ENCODE measurements around the gene MAST4. TPM values are rescaled to one million over a fixed set of nuclear protein-coding genes. Genes with fewer than 3 reads are reported as not detected.

Gene MAST4
- total RNA-seq, 1 donor, result 12.7 TPM

DNA sequence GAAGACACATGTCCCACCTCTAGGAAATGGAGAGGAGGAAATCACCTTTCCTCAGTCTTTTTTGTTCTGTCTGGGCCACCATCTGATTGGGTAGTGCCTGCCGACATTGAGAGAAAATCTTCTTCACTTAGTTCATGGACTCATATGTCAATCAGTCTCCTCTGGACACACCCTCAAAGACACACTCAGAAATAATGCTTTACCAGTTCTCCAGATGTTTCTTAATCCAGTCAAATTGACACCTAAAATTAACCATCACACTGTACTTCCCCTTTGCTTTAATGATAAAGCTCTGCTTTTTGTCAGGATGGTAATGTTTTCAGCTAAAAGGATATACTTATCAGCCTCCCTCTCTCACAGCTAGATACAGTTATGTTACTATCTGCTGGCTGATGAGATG is 333.1 kb downstream of the MAST4 start:
- Histone ChIP-seq H3K4me2 (ENCODE audit: insufficient read depth, low read length) (no peak overlapping the region), H3K27ac (ENCODE audit: low read depth, low read length) (no peak overlapping the region), H2AFZ (ENCODE audit: low read length) (no peak overlapping the region), H3K27me3 (ENCODE audit: insufficient read depth, low read length) (no peaks in the 10 kb centered on the region), H3K4me3 (ENCODE audit: insufficient read depth, low read length) (no peak overlapping the region), H3K36me3 (ENCODE audit: insufficient read depth, low read length) (no peaks in the 10 kb centered on the region), H4K20me1 (ENCODE audit: insufficient read depth, low read length) (no peaks in the 10 kb centered on the region), H3K4me1 (ENCODE audit: insufficient read depth, low read length) (no peaks in the 10 kb centered on the region), H3K9me3 (ENCODE audit: low read depth, low read length) (no peaks in the 10 kb centered on the region), H3K79me2 (ENCODE audit: insufficient read depth, low read length) (no peaks in the 10 kb centered on the region)
- TF ChIP-seq, protein P1, sequence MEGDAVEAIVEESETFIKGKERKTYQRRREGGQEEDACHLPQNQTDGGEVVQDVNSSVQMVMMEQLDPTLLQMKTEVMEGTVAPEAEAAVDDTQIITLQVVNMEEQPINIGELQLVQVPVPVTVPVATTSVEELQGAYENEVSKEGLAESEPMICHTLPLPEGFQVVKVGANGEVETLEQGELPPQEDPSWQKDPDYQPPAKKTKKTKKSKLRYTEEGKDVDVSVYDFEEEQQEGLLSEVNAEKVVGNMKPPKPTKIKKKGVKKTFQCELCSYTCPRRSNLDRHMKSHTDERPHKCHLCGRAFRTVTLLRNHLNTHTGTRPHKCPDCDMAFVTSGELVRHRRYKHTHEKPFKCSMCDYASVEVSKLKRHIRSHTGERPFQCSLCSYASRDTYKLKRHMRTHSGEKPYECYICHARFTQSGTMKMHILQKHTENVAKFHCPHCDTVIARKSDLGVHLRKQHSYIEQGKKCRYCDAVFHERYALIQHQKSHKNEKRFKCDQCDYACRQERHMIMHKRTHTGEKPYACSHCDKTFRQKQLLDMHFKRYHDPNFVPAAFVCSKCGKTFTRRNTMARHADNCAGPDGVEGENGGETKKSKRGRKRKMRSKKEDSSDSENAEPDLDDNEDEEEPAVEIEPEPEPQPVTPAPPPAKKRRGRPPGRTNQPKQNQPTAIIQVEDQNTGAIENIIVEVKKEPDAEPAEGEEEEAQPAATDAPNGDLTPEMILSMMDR (IDR thresholded peaks at IDR 0.05; ENCODE audit: extremely low read depth, low read depth, low read length), result no peak
- no peak for DNase-seq (ENCODE audit: insufficient read length, low spot score, missing footprints)

DNA sequence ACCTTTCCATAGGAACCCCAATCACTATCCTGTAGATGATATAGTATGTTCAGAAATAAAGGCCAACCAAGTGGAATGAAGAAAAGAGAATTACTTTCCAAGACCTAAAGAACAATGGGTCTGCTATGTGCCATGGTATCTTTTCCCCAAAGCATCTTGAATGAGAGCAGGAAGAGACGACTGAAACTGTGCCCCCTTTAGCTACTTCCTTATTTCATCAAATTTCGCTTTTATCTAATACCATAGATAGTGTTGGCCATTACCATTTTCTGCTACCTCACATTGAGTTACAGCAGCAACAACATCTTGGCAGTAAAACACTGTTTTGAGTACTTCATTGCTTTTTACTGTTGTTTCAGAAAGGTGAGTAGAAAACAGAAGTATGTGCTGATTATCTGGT is 333.8 kb downstream of the MAST4 start:
- H3K4me2 ChIP-seq (ENCODE audit: insufficient read depth, low read length), result no peak overlapping the region
- H3K4me1 ChIP-seq (ENCODE audit: insufficient read depth, low read length), result no peaks in the 10 kb centered on the region
- no peaks in the 10 kb centered on the region for H3K9me3 ChIP-seq (ENCODE audit: low read depth, low read length)
- H4K20me1 ChIP-seq (ENCODE audit: insufficient read depth, low read length), result no peaks in the 10 kb centered on the region
- no peaks in the 10 kb centered on the region for H3K79me2 ChIP-seq (ENCODE audit: insufficient read depth, low read length)
- no peak for DNase-seq (ENCODE audit: insufficient read length, low spot score, missing footprints)
- no peak overlapping the region for H2AFZ ChIP-seq (ENCODE audit: low read length)
- TF ChIP-seq, protein P1 (IDR thresholded peaks at IDR 0.05; ENCODE audit: extremely low read depth, low read depth, low read length), result no peak
- no peak overlapping the region for H3K4me3 ChIP-seq (ENCODE audit: insufficient read depth, low read length)
- no peaks in the 10 kb centered on the region for H3K36me3 ChIP-seq (ENCODE audit: insufficient read depth, low read length)
- no peaks in the 10 kb centered on the region for H3K27me3 ChIP-seq (ENCODE audit: insufficient read depth, low read length)
- H3K27ac ChIP-seq (ENCODE audit: low read depth, low read length), result no peak overlapping the region

DNA sequence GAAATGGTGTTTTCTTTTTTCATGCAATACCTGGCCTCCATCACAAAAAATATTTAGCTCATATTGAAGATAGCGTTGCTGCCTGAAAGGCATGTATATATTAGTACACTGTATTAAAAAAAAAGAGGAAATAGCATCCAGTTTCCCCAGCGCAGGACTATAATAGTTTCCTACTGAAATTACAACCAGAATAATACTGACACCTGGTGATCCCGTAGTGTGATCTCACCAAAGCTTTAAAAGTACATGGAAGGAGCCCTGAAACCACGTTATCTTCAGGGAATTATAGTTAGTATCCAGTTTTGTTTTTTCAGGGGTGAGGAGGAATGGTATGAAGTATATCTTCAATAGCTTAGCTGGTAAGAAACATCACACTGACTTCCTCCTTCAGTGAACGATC is 335.5 kb downstream of the MAST4 start:
- Histone ChIP-seq H3K27me3 (ENCODE audit: insufficient read depth, low read length) (no peaks in the 10 kb centered on the region), H3K4me1 (ENCODE audit: insufficient read depth, low read length) (no peaks in the 10 kb centered on the region), H3K36me3 (ENCODE audit: insufficient read depth, low read length) (no peaks in the 10 kb centered on the region), H3K9me3 (ENCODE audit: low read depth, low read length) (no peaks in the 10 kb centered on the region), H3K4me3 (ENCODE audit: insufficient read depth, low read length) (no peak overlapping the region), H4K20me1 (ENCODE audit: insufficient read depth, low read length) (no peaks in the 10 kb centered on the region), H3K4me2 (ENCODE audit: insufficient read depth, low read length) (no peak overlapping the region), H2AFZ (ENCODE audit: low read length) (no peak overlapping the region), H3K79me2 (ENCODE audit: insufficient read depth, low read length) (no peaks in the 10 kb centered on the region), H3K27ac (ENCODE audit: low read depth, low read length) (no peak overlapping the region)
- no peak for DNase-seq (ENCODE audit: insufficient read length, low spot score, missing footprints)
- TF ChIP-seq, protein P1 (IDR thresholded peaks at IDR 0.05; ENCODE audit: extremely low read depth, low read depth, low read length), result no peak

DNA sequence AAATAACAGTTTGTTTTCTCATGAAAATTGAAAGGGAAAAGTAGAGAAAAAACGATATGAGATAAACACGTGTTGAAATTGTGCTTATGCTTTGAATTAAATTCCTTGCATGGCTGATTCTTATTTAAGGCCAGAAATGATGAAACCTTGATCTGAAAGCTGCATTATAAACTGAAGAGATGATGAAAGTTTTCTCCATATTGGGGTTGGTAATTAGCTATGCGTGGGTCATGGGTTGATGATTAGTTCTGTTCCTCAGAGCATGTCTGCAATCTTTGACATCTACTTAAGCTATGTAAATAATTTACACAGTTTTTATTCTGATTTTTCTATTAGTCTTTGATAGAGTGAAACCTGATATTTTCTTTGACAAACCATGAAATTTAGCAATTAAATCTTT is 336.3 kb downstream of the MAST4 start:
- TF ChIP-seq, protein P1 (IDR thresholded peaks at IDR 0.05; ENCODE audit: extremely low read depth, low read depth, low read length), result no peak
- no peaks in the 10 kb centered on the region for H3K4me1 ChIP-seq (ENCODE audit: insufficient read depth, low read length)
- no peak for DNase-seq (ENCODE audit: insufficient read length, low spot score, missing footprints)
- no peaks in the 10 kb centered on the region for H3K36me3 ChIP-seq (ENCODE audit: insufficient read depth, low read length)
- no peaks in the 10 kb centered on the region for H4K20me1 ChIP-seq (ENCODE audit: insufficient read depth, low read length)
- H3K9me3 ChIP-seq (ENCODE audit: low read depth, low read length), result no peaks in the 10 kb centered on the region
- no peak overlapping the region for H3K4me3 ChIP-seq (ENCODE audit: insufficient read depth, low read length)
- no peaks in the 10 kb centered on the region for H3K27me3 ChIP-seq (ENCODE audit: insufficient read depth, low read length)
- H3K4me2 ChIP-seq (ENCODE audit: insufficient read depth, low read length), result no peak overlapping the region
- no peak overlapping the region for H3K27ac ChIP-seq (ENCODE audit: low read depth, low read length)
- H2AFZ ChIP-seq (ENCODE audit: low read length), result no peak overlapping the region
- no peaks in the 10 kb centered on the region for H3K79me2 ChIP-seq (ENCODE audit: insufficient read depth, low read length)
